ENCODE measurements around the gene TTBK1.

- TF ChIP-seq CTCF (IDR thresholded peaks at IDR 0.05) (no peak), POLR2A (IDR thresholded peaks at IDR 0.05) (no peak)
Observed at GRCh38 chr6:43295456-43295855, 52.2 kb downstream of the TTBK1 start.
